ENCODE results near the gene ARHGAP28.

ARHGAP28 gene

DNA sequence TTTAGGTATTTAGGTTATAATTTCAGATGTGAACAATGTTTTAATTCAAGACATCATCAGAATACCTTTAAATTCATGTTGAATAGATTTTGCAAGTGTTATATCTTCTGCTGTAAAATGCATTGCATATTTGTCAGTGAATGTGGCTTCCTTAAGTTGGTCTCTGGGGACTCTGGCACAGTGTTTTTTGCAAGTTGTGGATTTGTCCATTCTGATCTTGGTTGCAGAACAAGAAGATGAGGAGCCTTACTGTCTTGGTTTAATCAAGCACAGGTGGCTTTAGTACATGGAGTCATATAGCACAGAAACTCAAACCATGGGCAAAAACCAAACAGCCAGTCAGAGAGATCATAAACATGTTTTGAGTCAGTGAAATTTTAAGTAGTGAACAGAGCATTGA, 135.7 kb downstream of the ARHGAP28 start:
- DNase-seq (ENCODE audit: low read depth), result no peak
- TF ChIP-seq, protein P1, sequence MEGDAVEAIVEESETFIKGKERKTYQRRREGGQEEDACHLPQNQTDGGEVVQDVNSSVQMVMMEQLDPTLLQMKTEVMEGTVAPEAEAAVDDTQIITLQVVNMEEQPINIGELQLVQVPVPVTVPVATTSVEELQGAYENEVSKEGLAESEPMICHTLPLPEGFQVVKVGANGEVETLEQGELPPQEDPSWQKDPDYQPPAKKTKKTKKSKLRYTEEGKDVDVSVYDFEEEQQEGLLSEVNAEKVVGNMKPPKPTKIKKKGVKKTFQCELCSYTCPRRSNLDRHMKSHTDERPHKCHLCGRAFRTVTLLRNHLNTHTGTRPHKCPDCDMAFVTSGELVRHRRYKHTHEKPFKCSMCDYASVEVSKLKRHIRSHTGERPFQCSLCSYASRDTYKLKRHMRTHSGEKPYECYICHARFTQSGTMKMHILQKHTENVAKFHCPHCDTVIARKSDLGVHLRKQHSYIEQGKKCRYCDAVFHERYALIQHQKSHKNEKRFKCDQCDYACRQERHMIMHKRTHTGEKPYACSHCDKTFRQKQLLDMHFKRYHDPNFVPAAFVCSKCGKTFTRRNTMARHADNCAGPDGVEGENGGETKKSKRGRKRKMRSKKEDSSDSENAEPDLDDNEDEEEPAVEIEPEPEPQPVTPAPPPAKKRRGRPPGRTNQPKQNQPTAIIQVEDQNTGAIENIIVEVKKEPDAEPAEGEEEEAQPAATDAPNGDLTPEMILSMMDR (IDR thresholded peaks at IDR 0.05; ENCODE audit: control insufficient read depth, extremely low read depth, insufficient read depth), result no peak
- H3K4me3 ChIP-seq (ENCODE audit: low read depth, low read length), result no peak overlapping the region

DNA sequence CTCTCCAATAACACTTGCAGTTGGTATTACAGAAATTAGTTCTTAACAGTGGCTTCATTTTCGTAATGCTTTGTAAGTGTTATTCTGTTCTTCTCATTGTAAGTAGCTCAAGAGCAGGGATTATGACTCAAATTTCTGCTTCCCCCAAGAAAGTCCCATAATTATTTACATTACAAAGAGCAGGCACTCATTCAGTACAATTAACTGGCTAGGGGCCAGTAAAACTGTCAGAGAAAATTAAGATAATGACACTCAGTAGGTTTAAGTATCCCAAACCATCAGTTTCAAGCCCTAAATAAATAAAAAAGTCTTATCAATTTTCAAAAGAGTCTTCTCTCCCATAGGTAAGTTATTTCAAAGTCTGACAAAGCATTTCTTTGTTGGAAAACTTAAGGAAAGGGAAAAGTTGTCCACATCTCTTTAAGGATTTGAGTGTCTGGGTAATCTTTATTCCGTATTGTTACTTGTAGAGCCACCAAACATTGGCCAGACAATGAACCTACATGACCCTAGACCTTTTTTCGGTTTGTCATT, 137.1 kb downstream of the ARHGAP28 start:
- no peak overlapping the region for H3K4me3 ChIP-seq (ENCODE audit: low read depth, low read length)
- TF ChIP-seq, protein P1 (IDR thresholded peaks at IDR 0.05; ENCODE audit: control insufficient read depth, extremely low read depth, insufficient read depth), result no peak
- DNase-seq (ENCODE audit: low read depth), result no peak

DNA sequence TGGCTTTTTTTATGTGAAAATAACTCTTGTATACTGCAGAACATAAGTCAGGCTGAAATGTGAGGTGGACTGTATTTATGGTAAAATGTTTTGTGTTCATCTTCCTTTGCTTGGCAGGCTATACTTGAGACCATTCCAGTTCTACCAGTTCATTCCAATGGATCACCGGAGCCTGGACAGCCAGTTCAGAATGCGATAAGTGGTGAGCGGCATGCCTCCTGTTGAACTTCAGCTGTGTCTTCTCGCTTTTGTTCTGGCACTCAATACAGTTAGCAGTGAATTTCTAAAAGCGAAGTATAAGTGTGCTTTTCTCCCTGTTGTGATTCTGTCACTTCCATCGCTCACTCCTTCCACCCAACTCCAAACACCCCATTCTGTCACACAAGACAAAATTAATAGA, 138.5 kb downstream of the ARHGAP28 start:
- TF ChIP-seq, protein P1 (IDR thresholded peaks at IDR 0.05; ENCODE audit: control insufficient read depth, extremely low read depth, insufficient read depth), result no peak
- DNase-seq (ENCODE audit: low read depth), result peak; percentile 58
- H3K4me3 ChIP-seq (ENCODE audit: low read depth, low read length), result no peak overlapping the region

DNA sequence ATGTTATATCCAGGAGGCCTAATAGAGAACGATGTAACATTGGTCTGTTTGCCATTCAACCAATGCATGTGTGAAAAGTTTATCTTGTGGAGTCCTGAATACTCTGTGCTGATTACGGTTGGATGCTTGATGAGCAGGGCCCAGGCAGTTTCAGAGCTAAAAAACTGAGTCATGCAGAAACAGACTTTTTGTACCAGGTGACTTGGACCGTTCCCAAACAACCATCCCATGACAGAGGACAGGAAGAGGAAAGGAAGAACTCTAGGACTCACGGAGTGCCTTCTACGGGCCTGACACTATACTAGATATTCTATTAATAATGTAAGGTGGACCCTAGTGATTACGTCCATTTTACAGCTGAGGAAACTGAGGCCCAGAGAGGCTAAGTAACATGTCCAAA, 142.1 kb downstream of the ARHGAP28 start:
- no peak overlapping the region for H3K4me3 ChIP-seq (ENCODE audit: low read depth, low read length)
- no peak for DNase-seq (ENCODE audit: low read depth)
- TF ChIP-seq, protein P1 (IDR thresholded peaks at IDR 0.05; ENCODE audit: control insufficient read depth, extremely low read depth, insufficient read depth), result no peak

DNA sequence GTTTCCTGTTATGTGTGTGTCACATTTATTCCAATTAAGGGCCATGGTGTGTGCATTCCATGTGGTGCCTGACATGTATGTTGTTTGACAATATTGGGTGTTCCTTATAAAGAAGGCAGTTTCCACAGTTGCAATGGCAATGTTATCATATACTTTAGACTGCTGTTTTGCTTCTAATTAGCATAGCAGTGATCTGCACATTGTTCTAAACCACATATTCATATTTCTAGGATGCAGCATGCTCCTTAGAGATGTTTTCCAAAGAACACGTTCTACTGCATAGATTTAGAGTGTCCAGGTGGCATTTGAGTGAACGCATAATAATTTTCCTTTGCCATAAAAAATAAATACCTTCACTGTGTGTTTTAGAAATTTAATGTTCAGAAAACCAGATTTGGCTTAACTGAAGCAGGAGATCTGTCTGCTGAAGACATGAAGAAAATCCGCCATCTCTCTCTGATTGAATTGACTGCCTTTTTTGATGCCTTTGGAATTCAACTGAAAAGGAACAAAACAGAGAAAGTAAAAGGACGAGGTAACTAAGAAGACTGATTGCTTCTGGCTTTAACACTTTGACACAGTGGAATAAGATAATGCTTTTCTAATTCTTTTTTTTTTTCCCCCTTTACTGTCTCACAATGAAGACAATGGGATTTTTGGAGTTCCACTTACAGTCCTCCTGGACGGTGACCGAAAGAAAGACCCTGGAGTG, 143.7 kb downstream of the ARHGAP28 start:
- TF ChIP-seq, protein P1 (IDR thresholded peaks at IDR 0.05; ENCODE audit: control insufficient read depth, extremely low read depth, insufficient read depth), result no peak
- DNase-seq (ENCODE audit: low read depth), result no peak
- no peak overlapping the region for H3K4me3 ChIP-seq (ENCODE audit: low read depth, low read length)

DNA sequence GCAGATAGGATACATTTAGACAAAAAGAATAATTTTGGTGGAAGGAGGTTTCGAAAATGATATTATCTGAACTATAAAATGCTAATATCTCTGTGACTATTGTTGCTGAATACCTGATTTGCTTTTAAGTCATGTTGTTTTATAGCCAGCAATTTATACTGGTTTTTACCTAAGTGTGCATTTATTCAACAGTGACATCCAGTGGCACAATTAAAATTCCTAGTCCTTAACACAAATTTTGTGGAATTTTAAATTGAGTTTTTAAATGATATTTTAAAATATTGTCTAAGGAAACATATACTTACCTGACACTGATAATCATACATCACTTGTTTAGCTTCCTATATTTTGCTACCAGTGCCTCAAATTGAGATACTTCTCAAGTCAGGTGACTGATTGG, 144.8 kb downstream of the ARHGAP28 start:
- DNase-seq (ENCODE audit: low read depth), result no peak
- H3K4me3 ChIP-seq (ENCODE audit: low read depth, low read length), result no peak overlapping the region
- TF ChIP-seq, protein P1 (IDR thresholded peaks at IDR 0.05; ENCODE audit: control insufficient read depth, extremely low read depth, insufficient read depth), result peak; percentile 53

DNA sequence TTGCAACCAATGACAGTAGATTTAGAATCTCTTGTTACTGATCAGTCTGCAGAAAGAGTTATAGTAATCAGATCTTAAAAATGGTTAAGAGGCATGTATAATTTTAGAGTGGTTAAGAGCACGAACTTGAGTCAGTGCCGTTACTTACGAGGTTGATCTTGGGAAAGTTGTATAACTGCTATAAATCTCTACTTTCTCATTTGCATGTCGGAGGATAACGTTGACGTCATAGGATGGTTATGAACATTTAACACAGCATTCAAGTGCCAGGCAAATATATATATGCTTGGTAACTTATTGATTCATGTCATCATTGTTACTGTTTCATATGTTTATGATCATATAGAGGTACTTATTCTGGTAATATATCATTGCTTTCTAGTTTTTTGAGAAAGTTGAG, 146.2 kb downstream of the ARHGAP28 start:
- no peak overlapping the region for H3K4me3 ChIP-seq (ENCODE audit: low read depth, low read length)
- TF ChIP-seq, protein P1 (IDR thresholded peaks at IDR 0.05; ENCODE audit: control insufficient read depth, extremely low read depth, insufficient read depth), result no peak
- DNase-seq (ENCODE audit: low read depth), result no peak

All from LNCaP clone FGC (cell line).